ENCODE measurements around the gene SFRP4. TPM values are rescaled to one million over a fixed set of nuclear protein-coding genes. Genes with fewer than 3 reads are reported as not detected.

SFRP4 gene
- total RNA-seq, 2 experiments from 2014 or later, result not detected

GRCh38 chr7:37912756-37913155 is 3.9 kb downstream of the SFRP4 start:
- H3K27ac Mint-ChIP-seq, result no peak overlapping the region
- no peaks in the 10 kb centered on the region for H3K9me3 Mint-ChIP-seq
- peaks cover 11% of the 10 kb centered on the region for H3K4me1 Mint-ChIP-seq
- DNase-seq, result no peak
- H3K36me3 Mint-ChIP-seq, result no peaks in the 10 kb centered on the region
- H3K27me3 Mint-ChIP-seq, result peaks cover 56% of the 10 kb centered on the region
- H3K4me3 Mint-ChIP-seq, result no peak overlapping the region

GRCh38 chr7:37908221-37908788 is 8.3 kb downstream of the SFRP4 start:
- Mint-ChIP-seq H3K36me3 (no peaks in the 10 kb centered on the region), H3K4me1 (no peaks in the 10 kb centered on the region), H3K27me3 (peaks cover 13% of the 10 kb centered on the region), H3K9me3 (no peaks in the 10 kb centered on the region), H3K4me3 (no peak overlapping the region), H3K27ac (no peak overlapping the region)
- no peak for DNase-seq

- peaks cover 3% of the 10 kb centered on the region for H3K4me1 Mint-ChIP-seq
These were observed 14.6 kb downstream of the SFRP4 start for GRCh38 chr7:37901890-37902524.

GRCh38 chr7:37901236-37901827 is 15.3 kb downstream of the SFRP4 start:
- Mint-ChIP-seq H3K4me3 (no peak overlapping the region), H3K4me1 (peaks cover 3% of the 10 kb centered on the region), H3K27ac (no peak overlapping the region), H3K36me3 (no peaks in the 10 kb centered on the region), H3K27me3 (peaks cover 5% of the 10 kb centered on the region), H3K9me3 (no peaks in the 10 kb centered on the region)
- no peak for DNase-seq

More at GRCh38 chr7:37901890-37902524, 14.6 kb downstream of the SFRP4 start:
- H3K4me3 Mint-ChIP-seq, result no peak overlapping the region
- H3K27me3 Mint-ChIP-seq, result peaks cover 5% of the 10 kb centered on the region
- no peaks in the 10 kb centered on the region for H3K9me3 Mint-ChIP-seq
- H3K36me3 Mint-ChIP-seq, result no peaks in the 10 kb centered on the region
- no peak overlapping the region for H3K27ac Mint-ChIP-seq
- no peak for DNase-seq

GRCh38 chr7:37899712-37900247 is 16.8 kb downstream of the SFRP4 start:
- peaks cover 3% of the 10 kb centered on the region for H3K4me1 Mint-ChIP-seq
- DNase-seq, result no peak
- H3K36me3 Mint-ChIP-seq, result no peaks in the 10 kb centered on the region
- no peaks in the 10 kb centered on the region for H3K9me3 Mint-ChIP-seq
- H3K27ac Mint-ChIP-seq, result no peak overlapping the region
- H3K4me3 Mint-ChIP-seq, result no peak overlapping the region
- peaks cover 5% of the 10 kb centered on the region for H3K27me3 Mint-ChIP-seq

- Mint-ChIP-seq H3K27ac (no peak overlapping the region), H3K4me3 (no peak overlapping the region), H3K9me3 (peaks cover 2% of the 10 kb centered on the region)
These were observed 21.9 kb downstream of the SFRP4 start for GRCh38 chr7:37894671-37895070.

GRCh38 chr7:37893359-37893758 is 23.3 kb downstream of the SFRP4 start:
- no peak for DNase-seq
- peaks cover 10% of the 10 kb centered on the region for H3K27me3 Mint-ChIP-seq
- no peak overlapping the region for H3K4me3 Mint-ChIP-seq
- H3K4me1 Mint-ChIP-seq, result no peaks in the 10 kb centered on the region
- peaks cover 2% of the 10 kb centered on the region for H3K9me3 Mint-ChIP-seq
- no peak overlapping the region for H3K27ac Mint-ChIP-seq
- H3K36me3 Mint-ChIP-seq, result no peaks in the 10 kb centered on the region

More at GRCh38 chr7:37894671-37895070, 21.9 kb downstream of the SFRP4 start:
- no peak for DNase-seq
- peaks cover 10% of the 10 kb centered on the region for H3K27me3 Mint-ChIP-seq
- no peaks in the 10 kb centered on the region for H3K4me1 Mint-ChIP-seq
- no peaks in the 10 kb centered on the region for H3K36me3 Mint-ChIP-seq

- H3K4me1 Mint-ChIP-seq, result no peaks in the 10 kb centered on the region
- no peak overlapping the region for H3K27ac Mint-ChIP-seq
- no peaks in the 10 kb centered on the region for H3K36me3 Mint-ChIP-seq
- H3K4me3 Mint-ChIP-seq, result no peak overlapping the region
- DNase-seq, result no peak
- peaks cover 4% of the 10 kb centered on the region for H3K27me3 Mint-ChIP-seq
- H3K9me3 Mint-ChIP-seq, result peaks cover 3% of the 10 kb centered on the region
These were observed 34.5 kb downstream of the SFRP4 start for GRCh38 chr7:37882086-37882485.

Other genes starting within 250 kb of the SFRP4 start
- gene GPR141, start 233.1 kb downstream of the SFRP4 start, total RNA-seq, result not detected
- gene NME8, start 68.2 kb downstream of the SFRP4 start, total RNA-seq, result not detected
- gene EPDR1, start 3.8 kb upstream of the SFRP4 start, total RNA-seq, result 1 to 10 TPM; 1.8 to 2.6 TPM

Data from activated naive CD8-positive, alpha-beta T cell treated with anti-CD3 and anti-CD28 coated beads for 36 hours (primary cell).